Measurements from ENCODE around the gene TSC22D2. TPM values are rescaled to one million over a fixed set of nuclear protein-coding genes. Genes with fewer than 3 reads are reported as not detected.

TSC22D2 gene
- total and polyA plus RNA-seq, 2 of the 4 experiments (the other 2 are of a cell fraction), result 12.2 to 20.5 TPM

GRCh38 chr3:150385296-150386242, 22.5 kb upstream of the TSC22D2 start:
- H3K23ac ChIP-seq (ENCODE audit: low read depth, low read length), result no peak overlapping the region
- no peaks in the 10 kb centered on the region for H3K9me3 ChIP-seq (ENCODE audit: control insufficient read depth, insufficient read depth, low read length)
- no peaks in the 10 kb centered on the region; the same call in 1 of the 2 replicates for H3K4me1 ChIP-seq (ENCODE audit: control insufficient read depth, insufficient read depth, low read length)
- TF ChIP-seq NFE2L2 (IDR thresholded peaks at IDR 0.05; ENCODE audit: low read depth, low read length) (no peak), RAD21 (IDR thresholded peaks at IDR 0.05; ENCODE audit: low read length) (no peak), CEBPB (IDR thresholded peaks at IDR 0.05; ENCODE audit: low read depth, low read length) (no peak), SMC3 (IDR thresholded peaks at IDR 0.05; ENCODE audit: low read depth, low read length) (no peak), MAFK (IDR thresholded peaks at IDR 0.05; ENCODE audit: low read depth, low read length) (no peak), BHLHE40 (IDR thresholded peaks at IDR 0.05; ENCODE audit: low read depth, low read length) (no peak), RCOR1 (IDR thresholded peaks at IDR 0.05; ENCODE audit: insufficient replicate concordance, low read length) (no peak), CHD1 (IDR thresholded peaks at IDR 0.05; ENCODE audit: low read depth, low read length) (no peak), POLR2A (IDR thresholded peaks at IDR 0.05; ENCODE audit: low read depth, low read length) (no peak)
- no peak overlapping the region for H2BK120ac ChIP-seq (ENCODE audit: low read depth, low read length)
- no peak overlapping the region for H3K4me3 ChIP-seq (ENCODE audit: insufficient read depth, low read depth, low read length)
- no peak overlapping the region for H2AK5ac ChIP-seq (ENCODE audit: low read depth, low read length)
- no peaks in the 10 kb centered on the region for H4K20me1 ChIP-seq (ENCODE audit: insufficient read depth, low read length)
- H3K4me2 ChIP-seq (ENCODE audit: low read depth, low read length), result no peak overlapping the region
- H2AK9ac ChIP-seq (replicated peaks; ENCODE audit: low read depth, low read length, poor library complexity), result no peak overlapping the region
- H3K9ac ChIP-seq (ENCODE audit: low read depth, low read length), result no peak overlapping the region
- no TSS peak for BruUV-seq (replicated peaks)
- H3K79me1 ChIP-seq (ENCODE audit: low read depth in 1 of 2, low read length in 2 of 2), result no peaks in the 10 kb centered on the region
- no peak for ATAC-seq (ENCODE audit: low read depth)
- no peak overlapping the region for H3K4ac ChIP-seq (ENCODE audit: low read depth, low read length)
- no peak overlapping the region for H2AFZ ChIP-seq (replicated peaks; ENCODE audit: low read length, poor library complexity)
- H3K27ac ChIP-seq (ENCODE audit: insufficient read depth, low read length), result no peak overlapping the region
- intact Hi-C loops (cut with micrococcal nuclease), result no loop called here
- H4K5ac ChIP-seq (ENCODE audit: low read depth, low read length), result no peak overlapping the region
- no peak overlapping the region; a peak in 1 of 4 replicates for H4K8ac ChIP-seq (ENCODE audit: low read depth in 2 of 2, low read length in 2 of 2)
- H2BK5ac ChIP-seq (ENCODE audit: low read depth, low read length, poor library complexity, severe bottlenecking), result no peak overlapping the region
- H4K91ac ChIP-seq (ENCODE audit: insufficient read depth, low read depth, low read length), result no peak overlapping the region
- H3K14ac ChIP-seq (replicated peaks; ENCODE audit: low read depth, low read length), result no peak overlapping the region
- no peak overlapping the region for H3K18ac ChIP-seq (ENCODE audit: low read depth, low read length)
- no peak overlapping the region for H3K56ac ChIP-seq (ENCODE audit: extremely low read depth, insufficient read depth, low read length)
- H3K36me3 ChIP-seq (ENCODE audit: control insufficient read depth, insufficient read depth, low read length), result no peaks in the 10 kb centered on the region
- no peak overlapping the region for H2BK15ac ChIP-seq (ENCODE audit: low read depth, low read length)
- peaks cover 2% of the 10 kb centered on the region; the same call in 1 of the 2 replicates for H3K9me1 ChIP-seq (ENCODE audit: insufficient read depth, low read length)
- in situ Hi-C loops (cut with MboI; ENCODE audit: low sequenced_read_pairs), result no loop called here
- no peak overlapping the region for H2BK20ac ChIP-seq (ENCODE audit: low read depth, low read length)
- no peak for DNase-seq
- ChIA-PET POLR2A (ENCODE audit: unreplicated experiment) (no interaction called here), CTCF (no interaction called here)
- no peaks in the 10 kb centered on the region for H3K27me3 ChIP-seq (ENCODE audit: control insufficient read depth, insufficient read depth, low read length)
- dilution Hi-C loops (cut with HindIII; ENCODE audit: low sequenced_read_pairs, unreplicated experiment), result no loop called here
- WGBS, 2 experiments (ENCODE audit: extremely low coverage in 2 of 2, insufficient read length in 1 of 2), result 100% methylated on average over 2 of the region's 6 CpGs; no CpG with 5 or more reads in 1 of the 2 experiments
